Activated naive CD4-positive, alpha-beta T cell treated with anti-CD3 and anti-CD28 coated beads, Interleukin-2, amount 50 U/mL, for 72 hours (primary cell): ENCODE measurements around the gene PITPNM3. TPM values are rescaled to one million over a fixed set of nuclear protein-coding genes. Genes with fewer than 3 reads are reported as not detected.

Experiments used
- ATAC-seq, 2 donors: fragments of 150-1000 bp; cut with Tn5 transposase; 2 replicates each; pipeline ENCODE4 v1.10.0; 2021; ENCODE audit warnings: mild to moderate bottlenecking in 2 of 2, moderate library complexity in 2 of 2
- DNase-seq, 2 donors: peaks; one replicate each; pipeline ENCODE4 v3.0.0; 2021 to 2022; ENCODE audit warnings: low spot score in 2 of 2
- H3K27ac Mint-ChIP-seq, 2 donors: one replicate each; pipeline ENCODE4 v1.8.0; 2022; ENCODE audit warnings: mild to moderate bottlenecking in 2 of 2, mixed read lengths in 2 of 2
- H3K36me3 Mint-ChIP-seq, 2 donors: one replicate each; pipeline ENCODE4 v1.8.0; 2022; ENCODE audit warnings: mixed read lengths in 2 of 2
- H3K9me3 Mint-ChIP-seq, 2 donors: one replicate each; pipeline ENCODE4 v1.8.0; 2022; ENCODE audit warnings: mixed read lengths in 2 of 2
- total RNA-seq, 2 donors: library from RNA; stranded (reverse); gene quantifications; one replicate each; pipeline ENCODE4 v1.2.3, GENCODE V29; 2022

Gene PITPNM3
- total RNA-seq, 2 donors from 2014 or later = 0.87 to 1.2 TPM

DNA sequence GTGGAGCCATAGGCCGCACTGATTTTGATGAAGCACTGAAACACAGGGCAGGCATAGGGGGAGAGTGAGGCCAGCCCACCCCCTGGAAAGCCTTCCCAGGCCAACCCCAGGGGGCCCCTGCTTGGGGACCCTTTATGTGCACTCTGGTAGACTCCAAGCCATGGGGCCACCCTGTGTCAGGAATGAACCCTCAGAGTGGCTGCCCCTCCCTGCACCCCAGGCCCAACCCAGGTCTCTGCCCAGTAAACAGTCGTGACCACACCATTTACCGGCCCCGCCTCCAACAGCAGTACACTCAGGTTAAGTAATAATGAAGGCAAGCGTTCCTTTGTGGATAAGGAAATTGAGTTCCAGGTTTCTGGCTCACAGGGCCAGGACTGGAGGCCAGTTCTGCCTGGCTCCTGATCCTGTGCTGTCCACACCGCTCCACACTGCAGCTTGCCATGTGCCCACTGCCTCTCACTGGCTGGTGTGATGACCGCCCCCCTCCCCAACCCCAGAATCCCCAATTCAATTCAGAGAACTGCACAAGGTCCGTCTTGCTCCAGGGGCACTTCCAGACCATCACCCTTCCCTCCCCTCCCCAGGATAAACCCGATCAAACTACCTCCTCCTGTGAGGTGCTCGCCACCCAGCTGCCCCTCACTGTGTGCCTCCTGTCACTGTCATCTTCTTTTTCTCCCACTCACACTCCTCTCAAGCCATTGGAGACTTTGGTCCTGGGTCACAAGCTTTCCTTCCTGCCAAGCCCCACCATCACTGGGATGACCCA is 98.5 kb downstream of the PITPNM3 start:
- H3K9me3 Mint-ChIP-seq = no peaks in the 10 kb centered on the region
- H3K27ac Mint-ChIP-seq = no peak overlapping the region
- ATAC-seq (no peak), DNase-seq (no peak)
- no peaks in the 10 kb centered on the region for H3K36me3 Mint-ChIP-seq

DNA sequence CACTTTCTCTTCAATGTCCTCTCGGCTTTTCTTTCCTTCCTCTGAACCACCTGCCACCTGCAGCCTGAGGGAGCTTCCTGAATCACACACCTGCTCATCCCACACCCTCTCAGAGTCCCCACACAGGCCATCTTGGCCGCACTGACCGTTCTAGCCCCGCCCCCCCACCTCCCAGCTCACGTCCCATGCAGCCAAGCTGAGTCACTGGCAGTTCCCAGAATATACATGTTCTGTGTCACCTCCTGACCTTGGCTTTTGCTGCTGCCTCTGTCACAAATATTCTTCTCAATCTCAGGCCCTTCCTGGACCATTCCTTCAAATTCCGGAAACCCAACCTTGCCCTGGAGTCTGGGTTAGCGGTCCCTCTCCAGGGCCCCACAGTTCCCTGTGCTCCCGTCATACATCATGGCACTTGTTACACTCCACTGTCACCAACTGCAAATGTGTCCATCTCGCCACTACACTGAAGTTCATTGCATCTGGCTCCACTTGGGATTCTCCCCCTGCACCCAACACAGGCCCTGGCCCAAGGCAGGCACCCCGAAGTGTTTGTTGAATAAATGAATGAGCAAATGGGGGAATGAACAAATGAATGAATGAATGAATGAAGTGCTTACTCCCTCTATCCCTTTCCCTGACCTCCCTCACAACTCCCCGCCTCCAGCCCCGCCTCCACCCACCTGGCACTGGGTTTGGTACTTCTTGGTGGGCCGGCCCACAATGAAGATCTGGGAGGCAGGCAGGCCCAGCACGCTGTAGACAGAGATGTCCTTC is 99.3 kb downstream of the PITPNM3 start:
- H3K36me3 Mint-ChIP-seq = no peaks in the 10 kb centered on the region
- H3K27ac Mint-ChIP-seq = no peak overlapping the region
- no peaks in the 10 kb centered on the region for H3K9me3 Mint-ChIP-seq
- no peak for ATAC-seq
- no peak for DNase-seq

DNA sequence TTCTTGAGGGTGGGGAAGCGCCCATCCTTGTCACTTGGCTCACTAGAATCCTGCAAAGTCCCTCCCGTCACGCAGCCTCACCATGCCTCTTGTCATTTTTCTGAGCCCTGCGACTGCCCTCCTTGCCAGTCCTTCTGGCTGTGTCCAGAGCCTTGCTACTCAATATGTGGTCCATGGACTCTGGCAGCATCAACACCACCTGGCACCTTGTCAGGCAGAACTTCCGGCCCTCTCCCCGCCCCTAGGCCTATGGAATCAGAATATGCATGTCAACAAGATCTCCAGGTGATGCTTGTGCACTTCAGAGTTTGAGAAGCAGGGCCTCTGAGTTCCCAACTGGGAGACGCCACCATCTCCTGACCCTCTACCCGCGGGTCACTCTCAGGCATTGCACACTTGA is 100.0 kb downstream of the PITPNM3 start:
- Mint-ChIP-seq H3K36me3 (no peaks in the 10 kb centered on the region), H3K27ac (no peak overlapping the region), H3K9me3 (no peaks in the 10 kb centered on the region)
- ATAC-seq (no peak), DNase-seq (no peak)

DNA sequence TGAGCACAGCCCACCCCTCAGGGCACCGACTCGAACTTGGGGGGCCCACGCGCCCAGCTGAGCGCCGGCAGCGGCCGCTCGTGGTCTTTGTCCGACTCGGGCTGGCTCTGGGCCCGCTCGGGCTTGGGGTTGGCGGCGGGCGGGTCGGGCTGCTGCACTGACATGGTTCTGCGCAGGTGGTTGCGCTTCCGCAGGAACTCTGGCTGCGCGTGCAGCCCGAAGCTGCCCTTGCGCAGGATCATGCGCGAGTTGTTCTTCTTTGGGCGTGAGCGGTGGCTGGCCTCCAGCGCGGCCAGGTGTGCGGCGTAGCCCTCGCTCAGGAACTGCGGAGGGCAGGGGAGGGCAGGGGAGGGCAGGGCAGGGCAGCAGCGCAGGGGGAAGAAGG is 101.0 kb downstream of the PITPNM3 start:
- Mint-ChIP-seq H3K36me3 (no peaks in the 10 kb centered on the region), H3K9me3 (no peaks in the 10 kb centered on the region), H3K27ac (no peak overlapping the region)
- DNase-seq (peak in 1 of 2 donors; percentile 25), ATAC-seq (peak; percentile 70 to 78)

DNA sequence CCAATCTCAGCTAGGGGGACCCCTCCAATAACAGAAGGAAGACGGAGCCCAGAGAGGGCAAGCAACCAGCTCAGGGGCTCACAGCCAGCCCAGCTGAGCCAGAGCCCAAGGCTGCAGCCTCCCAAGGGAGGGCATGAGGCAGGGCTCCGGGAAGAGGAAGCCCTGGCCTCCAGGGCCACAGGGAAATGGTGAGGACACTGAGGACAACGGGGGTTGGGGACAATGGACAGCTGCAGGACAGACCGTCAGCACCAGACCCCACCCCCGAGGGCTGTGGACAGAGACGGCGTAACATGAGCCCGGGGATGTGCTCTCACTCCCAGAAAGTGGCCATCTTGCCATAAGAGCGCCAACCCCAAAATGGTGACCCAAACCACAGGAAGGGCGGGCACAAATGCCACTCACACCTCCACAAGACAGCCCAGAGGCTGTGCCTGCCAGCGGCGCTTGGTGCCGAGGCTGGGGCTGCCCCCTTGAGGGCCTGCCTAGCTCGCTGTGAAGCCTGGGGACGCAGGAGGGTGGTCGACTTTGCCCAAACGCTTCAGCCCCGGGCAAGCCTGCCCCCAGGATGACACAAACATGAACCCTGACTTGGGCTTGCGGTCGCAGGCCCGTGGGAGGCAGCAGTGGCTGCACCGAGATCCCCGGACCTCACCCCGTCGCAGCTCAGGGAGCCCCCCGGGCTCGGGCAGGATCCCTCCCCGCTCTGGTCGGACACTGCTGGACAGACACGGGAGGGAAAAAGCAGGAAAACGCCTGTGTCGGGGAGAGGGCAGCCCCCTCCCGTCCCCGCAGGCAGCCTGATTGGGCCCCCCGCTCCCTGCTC is 101.6 kb downstream of the PITPNM3 start:
- Mint-ChIP-seq H3K9me3 (no peaks in the 10 kb centered on the region), H3K27ac (no peak overlapping the region), H3K36me3 (no peaks in the 10 kb centered on the region)
- ATAC-seq (no peak), DNase-seq (no peak)

DNA sequence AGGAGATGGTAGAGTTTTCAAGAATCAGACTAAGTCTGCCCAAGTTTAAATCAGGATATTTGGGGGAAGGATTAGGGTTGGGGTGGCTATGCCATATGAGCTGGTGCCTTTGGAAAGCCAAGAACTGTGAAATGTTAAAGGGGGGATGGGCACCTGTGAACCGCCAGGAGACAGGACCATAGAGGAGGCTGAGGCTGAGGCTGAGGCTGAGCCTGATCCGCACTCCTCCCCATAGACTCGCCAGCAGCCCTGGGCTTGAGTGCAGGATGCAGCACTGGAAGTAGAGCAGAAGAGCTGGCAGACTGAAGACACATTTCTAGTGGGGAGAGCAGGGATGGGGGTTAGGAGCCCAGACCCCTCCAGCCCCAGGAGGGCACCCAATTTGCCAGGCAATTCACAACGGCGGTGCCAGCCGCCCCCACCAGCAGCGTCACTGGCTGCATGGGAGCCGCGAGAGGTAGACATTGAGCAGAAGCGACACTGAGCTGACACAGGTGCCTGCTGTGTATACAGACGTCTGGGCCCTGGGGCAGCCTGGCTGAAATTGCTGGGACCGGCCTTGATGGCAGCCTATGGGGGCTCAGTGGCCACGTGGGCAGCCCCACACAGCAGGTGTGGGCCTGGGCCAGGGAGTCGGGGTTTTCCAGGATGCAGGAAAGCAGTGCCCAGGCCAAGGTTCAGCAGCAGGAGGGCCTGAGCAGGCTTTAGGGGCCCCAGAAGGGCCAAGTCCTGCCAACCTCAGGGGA is 102.9 kb downstream of the PITPNM3 start:
- DNase-seq = no peak
- Mint-ChIP-seq H3K36me3 (no peaks in the 10 kb centered on the region), H3K9me3 (no peaks in the 10 kb centered on the region), H3K27ac (no peak overlapping the region)
- no peak for ATAC-seq

DNA sequence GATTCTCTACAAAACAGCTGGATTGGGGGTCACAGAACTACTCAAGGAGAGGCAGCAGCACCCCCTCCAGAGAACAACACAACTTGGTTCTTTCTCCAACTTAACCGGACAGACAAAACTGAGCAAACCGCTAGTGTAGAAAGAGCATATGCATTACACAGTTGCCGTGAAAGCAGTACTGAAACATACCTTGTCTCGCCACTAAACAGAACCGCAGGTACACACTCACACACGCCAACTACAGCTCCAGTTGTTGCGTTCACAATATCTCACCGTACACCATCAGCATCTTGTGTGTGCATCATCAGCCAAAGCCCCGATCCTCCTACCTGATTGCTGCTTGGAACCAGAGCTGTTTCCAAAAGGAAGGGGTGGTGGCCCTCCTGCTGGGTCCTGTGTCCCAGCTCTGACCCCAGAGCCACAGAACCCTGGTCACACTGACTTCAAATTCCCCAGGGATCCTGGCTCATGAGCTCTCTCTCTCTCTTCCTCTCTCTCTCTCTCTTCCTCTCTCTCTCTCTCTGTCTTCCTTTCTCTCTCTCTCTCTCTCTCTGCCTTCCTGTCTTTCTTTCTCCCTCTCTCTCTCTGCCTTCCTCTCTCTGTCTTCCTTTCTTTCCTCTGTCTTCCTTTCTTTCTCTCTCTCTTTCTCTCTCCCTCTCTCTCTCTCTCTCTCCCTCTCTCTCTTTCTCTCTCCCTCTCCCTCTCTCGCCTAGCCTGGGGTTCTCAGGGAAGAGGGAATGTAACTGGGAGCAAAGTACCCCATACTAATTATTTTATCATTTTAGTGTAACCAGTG is 103.7 kb downstream of the PITPNM3 start:
- no peaks in the 10 kb centered on the region for H3K36me3 Mint-ChIP-seq
- no peak for ATAC-seq
- no peak overlapping the region for H3K27ac Mint-ChIP-seq

DNA sequence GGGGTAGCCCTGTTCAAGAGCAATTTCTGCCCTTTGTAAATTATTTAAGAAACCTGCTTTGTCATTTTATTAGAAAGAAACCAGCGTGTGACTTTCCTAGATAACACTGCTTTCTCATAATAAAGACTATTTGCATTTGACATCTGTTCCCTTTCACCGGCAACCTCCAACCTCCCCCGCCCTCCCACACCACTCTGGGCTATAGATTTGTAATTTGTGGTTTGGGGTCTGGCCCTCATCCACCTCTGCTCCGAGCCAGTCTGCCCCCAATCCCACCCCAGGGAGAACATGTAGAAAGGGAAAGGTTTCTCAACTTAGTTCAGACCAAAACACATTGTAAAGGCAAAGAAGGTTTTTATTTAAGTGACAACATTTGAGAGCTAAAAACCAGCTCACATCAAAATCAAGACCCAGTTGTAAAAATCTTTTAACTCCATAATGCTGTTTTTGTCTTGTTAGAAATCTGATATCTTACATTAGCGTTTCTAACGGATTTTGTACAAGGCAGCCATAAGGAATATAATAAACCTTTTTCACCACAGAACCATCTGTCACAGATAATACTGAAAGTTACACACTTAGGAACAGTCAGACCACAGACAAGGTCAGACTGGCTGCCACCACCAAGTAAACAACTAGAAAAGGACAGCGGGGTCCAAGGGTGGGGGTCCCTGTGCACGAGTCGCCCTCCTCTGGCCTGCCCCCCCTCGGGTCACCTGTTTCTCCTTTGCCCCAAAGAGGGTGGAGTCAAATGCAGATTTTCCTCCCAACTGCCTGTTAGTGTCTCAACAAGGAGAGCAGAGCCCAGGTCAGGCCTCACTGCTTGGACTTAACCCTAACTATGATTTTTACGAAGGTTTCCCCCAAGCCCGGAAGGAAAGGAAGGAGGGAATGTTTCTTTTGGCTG is 105.2 kb downstream of the PITPNM3 start:
- peak overlapping the region in 1 of 2 donors; percentile 22 for H3K27ac Mint-ChIP-seq
- H3K9me3 Mint-ChIP-seq = no peaks in the 10 kb centered on the region
- ATAC-seq (no peak), DNase-seq (no peak)
- no peaks in the 10 kb centered on the region for H3K36me3 Mint-ChIP-seq

More for the DNA sequence above, 103.7 kb downstream of the PITPNM3 start:
- no peak for DNase-seq
- H3K9me3 Mint-ChIP-seq = no peaks in the 10 kb centered on the region

DNA sequence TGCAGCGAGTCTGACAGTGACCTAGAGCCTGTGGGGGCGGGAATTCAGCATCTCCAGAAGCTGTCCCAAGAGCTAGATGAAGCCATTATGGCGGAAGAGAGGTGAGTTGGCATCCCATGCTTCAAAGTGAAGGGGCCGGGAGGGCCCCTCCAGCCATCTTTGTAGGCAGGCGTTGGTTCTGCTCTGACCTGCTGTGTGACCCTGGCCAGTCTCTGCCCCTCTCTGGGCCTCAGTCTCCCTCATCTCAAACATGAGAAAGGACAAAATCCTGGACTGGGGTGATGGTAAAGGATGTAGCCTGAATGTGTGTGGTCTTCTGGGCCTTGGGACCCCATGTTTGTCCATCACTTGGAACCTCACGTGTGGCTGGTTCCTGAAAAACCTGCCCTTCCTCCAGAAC is 107.0 kb downstream of the PITPNM3 start:
- Mint-ChIP-seq H3K9me3 (no peaks in the 10 kb centered on the region), H3K27ac (no peak overlapping the region), H3K36me3 (peaks cover 0 to 3% of the 10 kb centered on the region in 2 donors)
- ATAC-seq = no peak
- no peak for DNase-seq

DNA sequence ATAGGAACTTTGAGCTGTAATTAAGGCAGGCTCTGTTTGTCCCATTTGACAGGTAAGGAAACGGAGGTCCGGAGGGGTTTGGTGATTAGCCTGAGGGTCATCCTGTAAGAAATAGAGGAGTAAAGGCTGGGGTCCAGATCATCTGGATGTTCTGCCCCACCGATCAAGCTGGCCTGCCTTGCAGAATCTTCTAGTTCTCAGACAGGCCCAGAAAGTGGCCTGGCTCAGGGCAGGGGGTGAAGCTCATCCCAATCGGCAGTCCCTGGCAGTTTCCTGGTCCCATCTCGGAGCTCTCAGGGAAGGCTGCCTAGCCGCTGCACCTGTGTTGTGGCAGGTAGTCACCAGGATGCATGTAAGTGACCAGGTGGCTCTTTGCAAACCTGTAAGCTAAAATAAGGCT is 107.9 kb downstream of the PITPNM3 start:
- ATAC-seq (no peak), DNase-seq (no peak)
- Mint-ChIP-seq H3K9me3 (no peaks in the 10 kb centered on the region), H3K36me3 (peaks cover 0 to 6% of the 10 kb centered on the region in 2 donors), H3K27ac (no peak overlapping the region)

DNA sequence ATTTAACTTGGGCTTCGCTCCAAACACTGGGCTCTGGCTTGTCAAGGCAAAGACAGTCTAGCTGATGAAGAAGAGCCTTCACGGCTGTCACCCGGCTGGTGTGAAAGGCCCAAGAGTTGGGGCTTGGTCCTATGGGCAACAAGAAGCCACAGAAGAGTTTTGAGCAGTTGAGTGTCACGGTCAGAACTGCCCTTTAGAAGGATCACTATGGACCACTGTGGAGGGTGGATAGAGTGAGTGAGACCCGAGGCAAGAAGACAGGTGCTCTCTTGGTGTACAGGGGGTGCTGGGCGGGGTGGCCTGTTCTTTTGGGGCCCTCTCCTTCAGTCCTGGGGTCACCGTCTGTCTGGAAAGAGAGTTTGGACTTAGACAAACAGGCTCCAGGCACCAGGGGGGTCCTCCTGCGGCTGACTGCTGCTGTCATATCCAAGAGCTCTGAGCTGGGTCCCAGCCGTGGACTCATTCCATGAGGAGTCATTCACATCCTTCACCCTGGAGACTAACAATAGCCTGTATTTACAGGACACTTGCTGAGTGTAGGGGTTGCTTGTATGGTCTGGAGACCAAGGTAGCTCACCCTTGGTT is 109.7 kb downstream of the PITPNM3 start:
- DNase-seq = no peak
- H3K36me3 Mint-ChIP-seq = peaks cover 0 to 6% of the 10 kb centered on the region in 2 donors
- ATAC-seq = no peak
- no peak overlapping the region for H3K27ac Mint-ChIP-seq
- H3K9me3 Mint-ChIP-seq = no peaks in the 10 kb centered on the region

DNA sequence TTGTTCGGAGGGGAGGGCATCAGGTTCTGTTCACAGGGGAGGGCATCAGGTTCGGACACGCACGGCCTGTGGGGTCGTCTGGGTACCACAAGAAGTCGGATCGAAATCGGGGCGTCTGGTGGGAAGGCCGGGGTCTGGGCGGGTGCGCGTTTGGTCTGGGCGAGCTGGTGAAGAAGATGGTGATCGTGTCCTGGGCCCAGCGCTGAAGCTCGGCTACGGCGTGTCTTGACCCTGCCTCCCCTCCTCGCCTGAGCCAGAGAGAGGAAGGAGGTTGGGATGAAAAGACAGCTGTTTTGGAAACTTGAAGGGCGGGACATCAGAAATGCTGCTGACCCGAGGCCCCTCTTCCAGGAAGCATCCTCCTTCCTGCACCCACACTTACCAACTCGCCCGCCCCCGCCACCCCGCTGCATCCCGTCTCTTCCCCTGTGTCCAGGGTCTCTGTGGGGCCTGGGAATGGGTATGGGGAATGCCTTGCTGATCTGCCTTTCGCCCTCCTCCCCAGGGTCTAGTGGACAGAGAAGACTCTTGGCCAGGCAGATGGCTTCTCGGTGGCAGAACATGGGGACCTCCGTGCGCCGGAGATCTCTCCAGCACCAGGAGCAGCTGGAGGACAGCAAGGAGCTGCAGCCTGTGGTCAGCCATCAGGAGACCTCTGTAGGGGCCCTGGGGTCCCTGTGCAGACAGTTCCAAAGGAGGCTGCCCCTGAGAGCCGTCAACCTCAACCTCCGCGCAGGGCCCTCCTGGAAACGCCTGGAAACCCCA is 111.6 kb downstream of the PITPNM3 start:
- ATAC-seq = no peak
- H3K27ac Mint-ChIP-seq = peak overlapping the region; percentile 86 to 96
- H3K36me3 Mint-ChIP-seq = peaks cover 0 to 6% of the 10 kb centered on the region in 2 donors
- no peaks in the 10 kb centered on the region for H3K9me3 Mint-ChIP-seq
- DNase-seq = no peak

DNA sequence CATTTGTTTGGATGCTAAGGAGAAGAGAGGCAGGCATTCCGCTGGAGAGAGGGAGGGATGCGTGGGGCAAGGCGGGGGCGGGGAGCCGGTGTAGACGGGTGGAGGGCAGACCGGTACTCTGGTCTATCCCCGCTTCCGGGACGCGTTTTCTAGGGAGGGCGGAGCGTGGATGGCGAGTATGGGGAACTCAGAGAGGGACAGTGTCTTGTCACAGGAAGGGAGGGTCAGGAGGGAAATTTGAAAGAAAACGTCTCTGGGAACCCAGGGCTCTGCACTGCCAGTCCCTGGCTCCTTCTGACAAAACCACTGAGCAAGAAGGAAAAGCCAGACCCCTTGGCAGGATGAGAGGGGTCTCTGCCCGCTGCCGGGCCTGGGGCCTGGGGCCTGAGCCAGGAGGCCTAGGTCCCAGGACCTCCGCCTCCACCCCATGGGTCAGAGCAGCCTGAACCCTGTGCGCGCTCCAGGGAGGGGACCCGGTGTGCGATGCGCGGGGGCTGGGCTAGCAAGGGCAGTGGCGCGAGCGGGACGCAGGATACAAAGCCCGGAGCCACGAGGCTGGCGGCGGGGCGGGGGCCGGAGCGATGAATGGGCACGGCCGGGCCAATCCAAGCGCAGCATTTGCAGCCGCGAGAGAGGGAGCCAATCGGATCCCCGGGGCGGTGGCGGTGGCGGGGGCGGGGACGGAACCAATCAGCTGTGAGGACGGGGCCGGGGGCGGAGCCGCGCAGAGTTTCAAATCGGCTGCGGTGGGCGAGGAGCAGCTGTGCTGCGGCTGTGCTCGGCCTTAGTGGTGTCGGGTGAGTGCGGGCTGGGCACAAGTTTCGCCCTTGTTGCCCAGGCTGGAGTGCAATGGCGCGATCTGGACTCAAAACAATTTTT is 112.4 kb downstream of the PITPNM3 start, which contains the start of gene PIMREG:
Gene PIMREG (plus strand): TSS at position 764 of the 879 bp plus-strand sequence. CDS start 656 bp downstream, outside the sequence.
- peaks cover 0 to 6% of the 10 kb centered on the region in 2 donors for H3K36me3 Mint-ChIP-seq
- peak; percentile 91 to 94 for DNase-seq
- H3K27ac Mint-ChIP-seq = peak within 1 kb of the TSS; percentile 86 to 96
- peak; percentile 95 to 96 for ATAC-seq
- H3K9me3 Mint-ChIP-seq = no peaks in the 10 kb centered on the region
